Neuron (in vitro differentiated cells): Measurements from ENCODE around the gene C1RL.
"Not testable (repeated sequence)": the region's sequence is repeated elsewhere in the genome, so short reads cannot be mapped to it uniquely, and the experiment has no call there.

Experiments used
- H2AFZ ChIP-seq: one replicate; pipeline ENCODE4 v1.6.1; 2013; ENCODE audit warnings: low read depth, mild to moderate bottlenecking, inconsistent platforms, low read length, moderate library complexity
- H3K27me3 ChIP-seq: one replicate; pipeline ENCODE4 v1.6.1; 2013; ENCODE audit warnings: low read length; ENCODE audit not compliant: insufficient read depth
- H3K36me3 ChIP-seq: one replicate; pipeline ENCODE4 v1.6.1; 2013; ENCODE audit warnings: low read length; ENCODE audit not compliant: insufficient read depth
- H3K4me1 ChIP-seq: one replicate; pipeline ENCODE4 v1.6.1; 2013; ENCODE audit warnings: low read length; ENCODE audit not compliant: insufficient read depth
- H3K4me3 ChIP-seq: 2 replicates; pipeline ENCODE4 v1.5.1; 2013; ENCODE audit warnings: mild to moderate bottlenecking, low read length, moderate library complexity
- H3K9me3 ChIP-seq: one replicate; pipeline ENCODE4 v1.6.1; 2013; ENCODE audit warnings: low read length

Gene C1RL

DNA sequence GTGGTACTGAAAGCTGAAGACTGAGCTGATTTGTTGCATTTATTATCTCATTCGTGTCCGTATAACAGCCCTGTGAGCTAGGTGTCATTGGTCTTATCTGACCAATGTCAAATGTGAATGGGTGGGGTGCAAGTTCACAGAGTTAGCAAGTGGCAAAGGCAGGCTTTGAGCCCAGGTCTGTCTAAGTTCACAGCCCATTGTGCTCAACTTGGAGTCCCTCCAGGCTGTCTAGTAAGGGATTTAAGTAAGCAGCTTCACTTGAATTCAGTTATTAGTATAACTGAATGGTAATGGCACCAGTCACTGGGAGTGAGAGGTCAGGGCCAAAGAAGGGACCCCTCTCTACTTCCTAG is 40.0 kb downstream of the C1RL start:
- no peaks in the 10 kb centered on the region for H3K36me3 ChIP-seq
- no peak overlapping the region for H2AFZ ChIP-seq
- H3K4me1 ChIP-seq: no peaks in the 10 kb centered on the region
- H3K27me3 ChIP-seq: no peaks in the 10 kb centered on the region
- H3K4me3 ChIP-seq: no peak overlapping the region
- H3K9me3 ChIP-seq: no peaks in the 10 kb centered on the region

DNA sequence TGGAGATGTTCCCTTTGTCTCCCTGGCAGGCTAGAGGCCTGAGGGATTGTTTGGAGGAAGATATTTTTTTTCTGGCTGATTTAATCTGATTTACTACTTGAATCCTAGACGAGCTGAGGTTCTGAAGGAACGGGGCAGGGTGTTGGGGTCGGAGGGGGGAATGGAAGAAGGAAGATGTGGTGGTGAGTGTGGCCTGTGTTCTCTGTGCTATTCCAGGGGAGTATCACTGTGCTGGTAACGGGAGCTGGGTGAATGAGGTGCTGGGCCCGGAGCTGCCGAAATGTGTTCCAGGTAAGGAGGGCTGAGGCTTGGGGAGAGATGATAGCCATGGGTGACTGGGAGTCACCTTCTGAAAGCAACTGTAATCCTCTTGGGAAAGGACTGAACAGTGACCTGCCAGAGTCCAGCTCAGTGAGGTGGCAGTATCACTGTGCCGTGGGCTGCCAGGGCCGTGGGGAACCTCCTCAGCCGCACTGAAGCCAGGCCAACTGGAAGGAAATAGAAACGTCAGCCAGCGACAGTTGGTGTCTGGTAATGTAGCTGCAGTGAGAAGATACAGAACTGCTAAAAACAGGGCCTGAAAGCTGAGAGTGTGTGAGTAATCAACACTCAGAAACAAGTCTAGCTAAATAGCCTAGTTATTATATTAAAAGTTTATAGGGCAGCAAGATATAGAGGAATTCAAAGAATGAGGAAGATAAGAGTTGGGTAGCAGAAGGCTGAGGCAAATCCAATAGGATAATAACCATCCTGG is 40.6 kb downstream of the C1RL start:
- no peaks in the 10 kb centered on the region for H3K9me3 ChIP-seq
- H3K36me3 ChIP-seq: no peaks in the 10 kb centered on the region
- H3K27me3 ChIP-seq: no peaks in the 10 kb centered on the region
- H2AFZ ChIP-seq: no peak overlapping the region
- H3K4me1 ChIP-seq: no peaks in the 10 kb centered on the region
- no peak overlapping the region for H3K4me3 ChIP-seq

DNA sequence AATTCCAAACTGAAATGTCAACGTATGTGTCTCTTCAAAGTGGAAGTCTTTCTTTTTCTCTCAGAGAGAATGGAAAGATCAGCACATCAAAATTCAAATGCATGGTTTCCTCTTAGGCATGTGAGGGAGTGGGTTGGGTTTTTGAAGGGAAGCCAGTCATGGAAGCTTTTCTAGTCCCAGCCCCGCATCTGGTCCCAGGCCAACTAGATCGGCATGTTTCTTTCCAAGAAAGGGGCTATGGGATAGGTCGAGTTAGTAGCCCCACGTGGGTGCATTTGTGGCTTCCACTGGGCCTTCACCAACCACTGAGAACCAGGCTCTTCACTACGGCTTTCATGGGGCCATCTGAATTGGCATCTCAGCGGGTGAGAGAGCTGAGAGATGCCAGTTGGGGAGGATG is 41.9 kb downstream of the C1RL start:
- Histone ChIP-seq H2AFZ (no peak overlapping the region), H3K36me3 (no peaks in the 10 kb centered on the region), H3K4me3 (no peak overlapping the region), H3K9me3 (no peaks in the 10 kb centered on the region), H3K4me1 (no peaks in the 10 kb centered on the region), H3K27me3 (no peaks in the 10 kb centered on the region)

DNA sequence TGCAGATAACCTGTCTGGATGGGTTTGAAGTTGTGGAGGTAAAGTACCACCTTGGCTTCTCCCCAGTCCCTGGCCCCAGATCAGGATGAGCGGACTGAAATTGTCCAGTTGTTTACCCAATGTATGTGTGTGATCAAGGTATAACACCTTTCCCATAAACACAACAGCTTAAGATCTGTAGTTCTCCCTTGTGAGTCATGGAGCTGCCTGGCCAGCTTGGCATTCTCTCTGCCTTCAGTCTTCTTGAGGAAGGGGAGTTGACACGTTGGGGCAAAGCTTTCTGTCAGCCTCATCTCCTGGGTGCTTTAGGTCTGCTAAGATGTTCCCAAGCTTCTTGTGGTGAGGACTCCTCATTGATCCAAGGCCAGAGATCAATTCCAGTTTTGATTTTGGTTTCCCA is 42.4 kb downstream of the C1RL start:
- H3K4me1 ChIP-seq: no peaks in the 10 kb centered on the region
- H3K9me3 ChIP-seq: no peaks in the 10 kb centered on the region
- no peak overlapping the region for H3K4me3 ChIP-seq
- H2AFZ ChIP-seq: no peak overlapping the region
- H3K27me3 ChIP-seq: no peaks in the 10 kb centered on the region
- no peaks in the 10 kb centered on the region for H3K36me3 ChIP-seq

DNA sequence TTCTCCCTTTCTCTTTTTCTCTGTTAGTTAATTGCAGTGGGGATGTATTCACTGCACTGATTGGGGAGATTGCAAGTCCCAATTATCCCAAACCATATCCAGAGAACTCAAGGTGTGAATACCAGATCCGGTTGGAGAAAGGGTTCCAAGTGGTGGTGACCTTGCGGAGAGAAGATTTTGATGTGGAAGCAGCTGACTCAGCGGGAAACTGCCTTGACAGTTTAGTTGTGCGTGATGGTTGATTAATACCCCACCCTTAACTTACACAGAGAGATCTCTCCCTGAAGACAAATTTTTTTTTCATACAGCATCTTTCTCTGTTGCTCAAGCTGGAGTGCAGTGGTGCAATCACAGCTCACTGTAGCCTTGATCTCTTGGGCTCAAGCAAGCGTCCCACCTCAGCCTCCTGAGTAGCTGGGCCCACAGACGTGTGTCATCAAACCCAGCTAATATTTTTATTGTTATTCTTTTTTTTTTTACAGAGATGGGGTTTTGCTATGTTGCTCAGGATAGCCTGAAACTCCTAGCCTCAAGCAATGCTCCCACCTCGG is 43.9 kb downstream of the C1RL start:
- H3K4me3 ChIP-seq: no peak overlapping the region
- peaks cover 3% of the 10 kb centered on the region for H3K4me1 ChIP-seq
- H2AFZ ChIP-seq: no peak overlapping the region
- no peaks in the 10 kb centered on the region for H3K9me3 ChIP-seq
- no peaks in the 10 kb centered on the region for H3K36me3 ChIP-seq
- H3K27me3 ChIP-seq: no peaks in the 10 kb centered on the region

DNA sequence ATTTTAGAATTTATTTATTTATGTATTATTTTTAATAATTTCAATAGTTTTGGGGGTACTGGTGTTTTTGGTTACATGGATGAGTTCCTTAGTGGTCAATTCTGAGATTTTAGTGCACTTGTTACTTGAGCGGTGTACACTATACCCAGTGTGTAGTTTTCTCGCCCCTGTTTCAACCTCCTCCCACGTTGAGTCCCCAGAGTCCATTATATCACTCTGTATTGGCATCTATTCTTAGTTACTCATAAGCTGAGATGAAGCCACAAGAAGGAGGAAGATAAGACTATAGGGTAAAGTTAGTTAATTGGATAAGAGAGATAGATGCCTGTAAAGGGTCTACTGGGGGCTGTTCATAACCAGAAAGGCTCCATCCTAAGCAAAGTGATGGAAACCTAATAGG is 44.5 kb downstream of the C1RL start:
- H3K4me3 ChIP-seq: no peak overlapping the region
- no peak overlapping the region for H2AFZ ChIP-seq
- no peaks in the 10 kb centered on the region for H3K9me3 ChIP-seq
- peaks cover 3% of the 10 kb centered on the region for H3K4me1 ChIP-seq
- H3K27me3 ChIP-seq: no peaks in the 10 kb centered on the region
- no peaks in the 10 kb centered on the region for H3K36me3 ChIP-seq

DNA sequence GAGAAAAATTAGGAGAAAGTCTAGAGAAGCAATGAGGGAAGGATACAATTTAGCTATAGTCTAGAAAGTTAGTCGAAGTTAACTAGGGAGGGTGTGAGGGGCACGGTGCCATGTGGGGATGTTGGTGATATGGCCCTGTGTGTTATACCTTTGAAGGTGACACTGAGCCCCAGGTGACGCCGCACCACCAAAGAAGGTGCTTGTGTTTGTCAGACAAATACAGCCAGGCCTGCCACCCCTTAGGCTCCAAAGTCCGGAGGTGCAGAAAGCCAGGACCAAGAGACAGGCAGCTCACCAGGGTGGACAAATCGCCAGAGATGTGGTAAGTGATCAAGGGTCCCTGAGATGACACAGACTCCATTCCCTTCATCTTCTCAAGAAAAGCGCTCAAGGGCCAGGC is 47.4 kb downstream of the C1RL start:
- H3K4me3 ChIP-seq: no peak overlapping the region
- no peaks in the 10 kb centered on the region for H3K9me3 ChIP-seq
- no peak overlapping the region for H2AFZ ChIP-seq
- H3K36me3 ChIP-seq: no peaks in the 10 kb centered on the region
- H3K27me3 ChIP-seq: no peaks in the 10 kb centered on the region
- H3K4me1 ChIP-seq: peaks cover 3% of the 10 kb centered on the region

DNA sequence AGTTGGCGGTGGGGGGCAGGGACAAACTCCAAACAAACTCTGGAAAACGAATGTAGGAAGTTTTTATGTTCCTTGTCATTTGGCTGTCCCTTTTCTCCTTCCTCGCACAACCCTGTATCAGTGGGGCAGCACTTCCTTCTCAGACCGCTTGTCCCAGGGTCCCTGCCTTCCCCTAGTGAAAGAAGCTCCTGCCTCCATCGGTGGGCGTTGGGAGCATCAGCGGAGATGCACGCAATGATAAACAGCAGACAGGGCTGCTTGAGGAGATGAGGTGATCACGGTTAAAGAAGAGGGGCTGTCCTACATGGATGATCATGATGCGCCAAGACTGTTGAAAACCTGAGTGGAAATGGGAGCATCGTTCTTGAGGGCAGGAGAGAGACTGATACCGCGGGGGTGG is 47.9 kb downstream of the C1RL start:
- Histone ChIP-seq H3K4me1 (peaks cover 3% of the 10 kb centered on the region), H3K27me3 (no peaks in the 10 kb centered on the region), H3K36me3 (no peaks in the 10 kb centered on the region), H3K4me3 (no peak overlapping the region), H3K9me3 (no peaks in the 10 kb centered on the region), H2AFZ (no peak overlapping the region)

DNA sequence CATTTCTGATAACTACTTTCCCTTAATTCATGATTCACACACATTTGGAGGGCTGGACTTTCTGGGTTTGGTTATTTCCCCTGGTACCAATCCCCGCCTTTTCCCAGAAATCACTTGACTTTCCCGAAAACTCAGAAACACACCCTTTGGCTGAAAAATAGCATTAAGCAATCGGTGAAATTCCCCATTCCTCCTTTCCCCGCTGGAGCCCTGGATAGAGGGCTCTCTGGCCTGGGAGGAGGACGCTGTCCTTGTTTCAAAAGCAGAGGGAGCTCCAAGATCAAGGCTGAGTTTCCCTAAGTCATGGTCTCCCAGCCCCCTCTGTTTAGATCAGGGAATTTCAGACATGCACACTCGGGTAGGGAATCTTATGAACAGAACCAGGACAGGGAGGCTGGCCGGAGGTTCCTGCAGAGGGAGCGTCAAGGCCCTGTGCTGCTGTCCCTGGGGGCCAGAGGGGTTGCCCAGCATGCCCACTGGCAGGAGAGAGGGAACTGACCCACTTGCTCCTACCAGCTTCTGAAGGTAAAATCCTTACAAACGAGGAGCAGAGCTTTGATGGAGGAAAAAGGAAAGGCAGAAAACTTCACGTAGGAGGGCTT is 48.6 kb downstream of the C1RL start, which contains the start of gene C1S:
Gene C1S (plus strand): TSS at position 366 of the 602 bp plus-strand sequence. CDS start 1,195 bp downstream, outside the sequence.
- Histone ChIP-seq H3K4me3 (no peak within 1 kb of the TSS), H3K4me1 (peaks cover 3% of the 10 kb centered on the region), H3K27me3 (no peaks in the 10 kb centered on the region), H2AFZ (no peak within 1 kb of the TSS), H3K36me3 (no peaks in the 10 kb centered on the region), H3K9me3 (no peaks in the 10 kb centered on the region)

DNA sequence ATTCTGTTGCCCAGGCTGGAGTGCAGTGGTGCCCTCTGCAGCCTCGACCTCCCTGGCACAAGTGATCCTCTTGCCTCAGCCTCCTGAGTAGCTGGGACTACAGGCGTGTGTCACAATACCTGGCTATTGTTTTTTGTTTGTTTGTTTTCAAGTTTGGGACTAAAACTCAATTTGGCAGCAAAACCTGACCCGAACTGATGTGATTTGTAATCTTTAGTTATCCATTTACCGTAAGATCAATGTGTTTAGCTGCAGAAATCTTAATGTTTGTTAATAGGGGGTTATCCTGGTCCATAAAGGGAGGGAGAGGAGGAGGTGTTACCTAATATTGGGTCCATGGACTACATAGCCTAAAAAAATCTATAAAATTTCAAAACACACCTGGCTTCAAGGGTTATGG is 49.2 kb downstream of the C1RL start:
- H2AFZ ChIP-seq: no peak overlapping the region
- no peaks in the 10 kb centered on the region for H3K9me3 ChIP-seq
- no peak overlapping the region for H3K4me3 ChIP-seq
- no peaks in the 10 kb centered on the region for H3K27me3 ChIP-seq
- no peaks in the 10 kb centered on the region for H3K36me3 ChIP-seq
- peaks cover 3% of the 10 kb centered on the region for H3K4me1 ChIP-seq

DNA sequence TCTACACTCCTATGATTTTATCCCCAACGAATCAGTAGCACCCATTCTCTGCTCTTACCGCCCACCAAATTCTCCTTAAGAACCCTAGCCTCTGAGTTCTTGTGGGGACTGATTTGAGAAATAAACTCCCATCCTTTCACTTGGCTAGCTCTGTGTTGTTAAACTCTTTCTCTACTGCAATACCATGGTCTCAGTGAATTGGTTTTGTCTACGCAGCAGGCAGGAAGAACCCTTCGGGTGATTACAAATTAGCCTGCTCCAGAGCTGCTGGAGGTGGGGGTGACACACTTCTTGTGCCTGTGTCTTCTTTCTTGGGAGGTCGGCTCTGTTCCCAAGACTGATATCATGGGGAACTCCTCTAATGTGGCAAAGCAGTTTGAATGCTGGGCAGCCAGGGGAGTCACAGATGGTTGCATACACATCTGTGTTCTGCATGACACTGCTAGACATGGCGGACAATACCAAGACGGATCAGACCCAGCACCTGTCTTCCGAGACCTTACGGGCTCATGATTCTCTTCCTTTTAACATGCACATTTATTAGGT is 50.1 kb downstream of the C1RL start:
- H3K4me3 ChIP-seq: no peak overlapping the region

DNA sequence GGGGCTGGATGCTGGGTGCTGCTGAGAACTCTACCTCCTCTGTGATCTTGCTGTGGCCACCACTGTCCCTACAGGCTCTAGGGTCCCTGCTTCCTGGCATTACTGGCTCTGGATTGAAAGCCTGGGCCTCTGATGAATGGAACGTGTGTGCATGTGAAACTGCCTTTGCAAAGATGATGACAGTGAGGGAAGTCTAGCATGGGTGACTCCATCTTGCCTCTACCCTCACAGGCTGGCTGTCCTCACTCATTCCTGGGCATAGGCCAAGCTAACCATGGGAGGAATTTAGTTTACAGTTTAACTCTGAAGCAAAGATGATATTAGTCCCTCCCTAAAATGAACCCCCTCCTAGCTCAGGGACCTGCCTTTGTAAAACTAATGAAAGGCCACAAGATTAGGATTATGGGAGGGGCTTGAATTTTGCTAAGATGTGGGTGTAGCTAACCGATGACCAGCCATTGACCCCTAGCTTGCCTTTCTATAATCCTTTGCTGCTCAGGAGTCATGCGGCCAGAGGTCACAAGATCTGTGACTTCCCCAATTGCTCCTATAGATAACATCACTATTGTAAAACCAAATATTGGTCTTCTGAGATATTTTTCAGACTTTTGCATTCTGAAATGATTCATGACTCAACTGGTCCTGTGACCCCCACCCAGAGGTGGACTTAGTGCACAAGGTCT is 50.7 kb downstream of the C1RL start:
- Histone ChIP-seq H3K27me3 (no peaks in the 10 kb centered on the region), H3K4me1 (peaks cover 3% of the 10 kb centered on the region), H3K36me3 (no peaks in the 10 kb centered on the region), H3K9me3 (no peaks in the 10 kb centered on the region), H2AFZ (no peak overlapping the region), H3K4me3 (no peak overlapping the region)

More for the DNA sequence above, 50.1 kb downstream of the C1RL start:
- H3K27me3 ChIP-seq: no peaks in the 10 kb centered on the region
- H3K4me1 ChIP-seq: peaks cover 3% of the 10 kb centered on the region
- no peaks in the 10 kb centered on the region for H3K36me3 ChIP-seq
- no peak overlapping the region for H2AFZ ChIP-seq
- no peaks in the 10 kb centered on the region for H3K9me3 ChIP-seq

DNA sequence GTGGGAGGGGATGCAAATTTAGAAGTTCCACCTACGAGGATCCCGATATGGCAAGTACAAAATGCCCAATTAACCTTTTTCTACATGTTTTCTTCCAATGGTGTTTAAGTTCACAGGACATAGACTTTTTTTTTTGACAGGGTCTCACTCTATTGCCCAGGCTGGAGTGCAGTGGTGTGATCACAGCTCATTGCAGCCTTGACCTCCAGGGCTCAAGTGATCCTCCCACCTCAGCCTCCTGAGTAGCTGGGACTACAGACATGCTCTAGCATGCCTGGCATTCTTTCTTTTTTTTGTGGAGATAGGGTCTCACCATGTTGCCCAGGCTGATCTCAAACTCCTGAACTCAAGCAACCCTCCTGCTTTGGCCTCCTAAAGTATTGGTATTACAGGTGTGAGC is 53.3 kb downstream of the C1RL start:
- not testable (repeated sequence) for H3K36me3 ChIP-seq, H3K4me1 ChIP-seq

More for the DNA sequence above, 53.3 kb downstream of the C1RL start:
- H3K27me3 ChIP-seq, H2AFZ ChIP-seq, H3K4me3 ChIP-seq, H3K9me3 ChIP-seq: not testable (repeated sequence)
